KMS-11 (cell line): ENCODE data around the gene RHOV.

Experiments
- H2AFZ ChIP-seq: fragments of 200-600 bp; sonication (generic); 2 replicates; pipeline ENCODE4 v1.6.1; 2016; ENCODE audit warnings: antibody characterized with exemption, mixed run types, low read depth
- H3K27ac ChIP-seq: fragments of 200-600 bp; sonication (generic); 2 replicates; pipeline ENCODE4 v1.6.1; 2016; ENCODE audit warnings: mild to moderate bottlenecking, mixed run types
- H3K27me3 ChIP-seq: fragments of 200-600 bp; sonication (generic); 2 replicates; pipeline ENCODE4 v1.6.1; 2017; ENCODE audit warnings: mild to moderate bottlenecking, low read depth, mixed run types, moderate library complexity; ENCODE audit not compliant: insufficient read depth
- H3K36me3 ChIP-seq: fragments of 200-600 bp; sonication (generic); 2 replicates; pipeline ENCODE4 v1.6.1; 2017; ENCODE audit warnings: mild to moderate bottlenecking, mixed run types; ENCODE audit not compliant: insufficient read depth
- H3K4me1 ChIP-seq: fragments of 200-600 bp; sonication (generic); 2 replicates; pipeline ENCODE4 v1.6.1; 2016; ENCODE audit warnings: mild to moderate bottlenecking, low read depth, mixed run types; ENCODE audit not compliant: poor library complexity, severe bottlenecking
- H3K4me2 ChIP-seq: fragments of 200-600 bp; sonication (generic); 2 replicates; pipeline ENCODE4 v1.7.0; 2016; ENCODE audit warnings: mild to moderate bottlenecking, mixed run types
- H3K4me3 ChIP-seq: fragments of 200-600 bp; sonication (generic); IDR thresholded peaks from 2 replicates; pipeline ENCODE4 v1.6.1; 2017; ENCODE audit warnings: low read depth, low read length, mixed read lengths; ENCODE audit not compliant: insufficient read depth
- H3K79me2 ChIP-seq: fragments of 200-600 bp; sonication (generic); 2 replicates; pipeline ENCODE4 v1.6.1; 2016; ENCODE audit warnings: low read depth, mixed run types; ENCODE audit not compliant: insufficient read depth
- H3K9ac ChIP-seq: fragments of 200-600 bp; sonication (generic); 2 replicates; pipeline ENCODE4 v1.6.1; 2016; ENCODE audit warnings: mild to moderate bottlenecking, mixed run types
- H4K20me1 ChIP-seq: fragments of 200-600 bp; sonication (generic); 2 replicates; pipeline ENCODE4 v1.6.1; 2016; ENCODE audit warnings: mild to moderate bottlenecking, mixed run types; ENCODE audit not compliant: insufficient read depth
- TF ChIP-seq, protein P1 (sequence below): fragments of 200-600 bp; sonication (generic); conservative IDR thresholded peaks from 2 replicates; pipeline ENCODE4 v1.6.1; 2017; ENCODE audit warnings: low read depth, mild to moderate bottlenecking, antibody characterized with exemption, low read length, moderate library complexity, mixed read lengths

RHOV gene

DNA sequence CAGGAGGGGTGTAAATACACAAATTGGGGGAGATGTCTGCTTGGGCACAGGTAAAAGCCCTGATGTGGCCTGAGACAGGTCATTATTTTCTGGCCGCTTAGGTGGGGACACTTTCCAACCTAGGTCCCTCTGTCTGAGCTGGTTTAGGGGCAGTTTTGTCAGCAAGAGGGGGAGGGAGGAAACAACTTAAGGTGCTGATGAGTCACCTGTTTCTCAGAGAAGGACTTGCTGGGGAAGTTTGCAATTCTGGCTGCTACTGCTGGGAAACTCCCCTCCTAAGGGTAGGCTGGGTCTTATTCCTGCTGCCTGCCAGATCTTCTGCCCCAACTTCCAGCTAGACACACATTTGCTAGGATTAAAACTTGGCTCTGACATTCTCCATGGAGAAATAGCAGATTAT is 4.8 kb upstream of the RHOV start:
- Histone ChIP-seq H3K4me3 (no peak overlapping the region), H3K4me2 (no peak overlapping the region), H3K27me3 (no peaks in the 10 kb centered on the region), H3K27ac (no peak overlapping the region), H3K79me2 (no peaks in the 10 kb centered on the region), H3K9ac (no peak overlapping the region), H2AFZ (no peak overlapping the region), H3K36me3 (no peaks in the 10 kb centered on the region), H3K4me1 (peaks cover 22% of the 10 kb centered on the region), H4K20me1 (no peaks in the 10 kb centered on the region)
- TF ChIP-seq, protein P1, sequence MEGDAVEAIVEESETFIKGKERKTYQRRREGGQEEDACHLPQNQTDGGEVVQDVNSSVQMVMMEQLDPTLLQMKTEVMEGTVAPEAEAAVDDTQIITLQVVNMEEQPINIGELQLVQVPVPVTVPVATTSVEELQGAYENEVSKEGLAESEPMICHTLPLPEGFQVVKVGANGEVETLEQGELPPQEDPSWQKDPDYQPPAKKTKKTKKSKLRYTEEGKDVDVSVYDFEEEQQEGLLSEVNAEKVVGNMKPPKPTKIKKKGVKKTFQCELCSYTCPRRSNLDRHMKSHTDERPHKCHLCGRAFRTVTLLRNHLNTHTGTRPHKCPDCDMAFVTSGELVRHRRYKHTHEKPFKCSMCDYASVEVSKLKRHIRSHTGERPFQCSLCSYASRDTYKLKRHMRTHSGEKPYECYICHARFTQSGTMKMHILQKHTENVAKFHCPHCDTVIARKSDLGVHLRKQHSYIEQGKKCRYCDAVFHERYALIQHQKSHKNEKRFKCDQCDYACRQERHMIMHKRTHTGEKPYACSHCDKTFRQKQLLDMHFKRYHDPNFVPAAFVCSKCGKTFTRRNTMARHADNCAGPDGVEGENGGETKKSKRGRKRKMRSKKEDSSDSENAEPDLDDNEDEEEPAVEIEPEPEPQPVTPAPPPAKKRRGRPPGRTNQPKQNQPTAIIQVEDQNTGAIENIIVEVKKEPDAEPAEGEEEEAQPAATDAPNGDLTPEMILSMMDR, result no peak

DNA sequence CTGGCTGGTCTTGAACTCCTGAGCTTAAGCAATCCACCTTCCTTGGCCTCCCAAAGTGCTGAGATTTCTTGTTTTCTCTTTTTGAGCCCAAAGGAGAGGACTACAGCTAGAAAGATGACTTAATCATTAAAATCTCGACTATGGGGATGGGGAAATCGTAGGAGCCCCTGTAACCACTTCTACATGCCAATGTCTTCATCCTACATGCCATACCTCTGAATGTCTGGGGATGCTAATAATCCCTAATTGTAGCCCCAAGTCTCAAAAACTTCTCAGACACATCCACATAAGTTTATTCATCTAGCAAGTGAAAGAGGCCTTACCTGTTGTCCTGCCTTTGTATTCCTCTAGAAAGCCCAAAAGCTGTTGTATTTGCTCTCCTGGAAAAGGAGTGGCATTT is 3.7 kb upstream of the RHOV start:
- Histone ChIP-seq H3K4me2 (no peak overlapping the region), H3K9ac (no peak overlapping the region), H3K4me1 (peaks cover 27% of the 10 kb centered on the region), H3K36me3 (no peaks in the 10 kb centered on the region), H4K20me1 (no peaks in the 10 kb centered on the region), H3K79me2 (no peaks in the 10 kb centered on the region), H3K27me3 (no peaks in the 10 kb centered on the region), H3K27ac (no peak overlapping the region), H3K4me3 (no peak overlapping the region), H2AFZ (no peak overlapping the region)
- TF ChIP-seq, protein P1, result no peak

DNA sequence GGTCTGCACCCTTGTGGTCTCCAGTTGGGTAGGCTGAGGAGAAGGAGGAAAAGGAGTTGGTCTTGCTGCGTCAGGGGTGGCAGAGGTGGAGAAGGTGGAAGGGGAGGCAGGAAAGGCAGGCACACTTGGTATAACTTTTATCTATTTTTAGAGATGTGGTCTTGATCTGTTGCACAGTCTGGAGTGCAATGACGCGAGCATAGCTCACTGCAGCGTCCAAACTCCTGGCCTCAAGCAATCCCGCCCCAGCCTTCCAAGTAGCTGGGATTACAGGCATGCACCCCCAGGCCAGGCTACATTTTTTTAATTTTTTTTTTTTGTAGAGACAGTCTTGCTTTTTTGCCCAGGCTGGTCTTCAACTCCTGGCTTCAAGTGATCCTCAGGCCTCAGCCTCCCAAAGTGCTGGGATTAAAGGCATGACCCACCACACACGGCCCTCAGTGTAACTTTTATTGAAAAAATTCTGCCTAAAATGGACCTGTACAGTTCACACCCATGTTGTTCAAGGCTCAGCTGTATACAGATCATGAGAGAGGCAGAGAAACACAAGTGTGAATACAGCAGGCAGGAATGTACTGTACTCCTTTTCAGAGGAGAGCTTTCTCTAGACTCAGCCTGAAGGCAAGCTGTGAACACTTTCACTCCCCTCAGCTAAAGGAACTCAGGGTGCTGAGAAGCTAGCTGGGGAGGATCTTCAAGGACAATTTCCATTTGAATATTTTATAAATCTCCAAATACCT is 2.1 kb upstream of the RHOV start:
- Histone ChIP-seq H4K20me1 (no peaks in the 10 kb centered on the region), H3K4me1 (peaks cover 32% of the 10 kb centered on the region), H3K4me3 (no peak overlapping the region), H3K4me2 (no peak overlapping the region), H3K27me3 (no peaks in the 10 kb centered on the region), H3K27ac (no peak overlapping the region), H2AFZ (no peak overlapping the region), H3K79me2 (no peaks in the 10 kb centered on the region), H3K9ac (no peak overlapping the region), H3K36me3 (no peaks in the 10 kb centered on the region)
- TF ChIP-seq, protein P1, result no peak

DNA sequence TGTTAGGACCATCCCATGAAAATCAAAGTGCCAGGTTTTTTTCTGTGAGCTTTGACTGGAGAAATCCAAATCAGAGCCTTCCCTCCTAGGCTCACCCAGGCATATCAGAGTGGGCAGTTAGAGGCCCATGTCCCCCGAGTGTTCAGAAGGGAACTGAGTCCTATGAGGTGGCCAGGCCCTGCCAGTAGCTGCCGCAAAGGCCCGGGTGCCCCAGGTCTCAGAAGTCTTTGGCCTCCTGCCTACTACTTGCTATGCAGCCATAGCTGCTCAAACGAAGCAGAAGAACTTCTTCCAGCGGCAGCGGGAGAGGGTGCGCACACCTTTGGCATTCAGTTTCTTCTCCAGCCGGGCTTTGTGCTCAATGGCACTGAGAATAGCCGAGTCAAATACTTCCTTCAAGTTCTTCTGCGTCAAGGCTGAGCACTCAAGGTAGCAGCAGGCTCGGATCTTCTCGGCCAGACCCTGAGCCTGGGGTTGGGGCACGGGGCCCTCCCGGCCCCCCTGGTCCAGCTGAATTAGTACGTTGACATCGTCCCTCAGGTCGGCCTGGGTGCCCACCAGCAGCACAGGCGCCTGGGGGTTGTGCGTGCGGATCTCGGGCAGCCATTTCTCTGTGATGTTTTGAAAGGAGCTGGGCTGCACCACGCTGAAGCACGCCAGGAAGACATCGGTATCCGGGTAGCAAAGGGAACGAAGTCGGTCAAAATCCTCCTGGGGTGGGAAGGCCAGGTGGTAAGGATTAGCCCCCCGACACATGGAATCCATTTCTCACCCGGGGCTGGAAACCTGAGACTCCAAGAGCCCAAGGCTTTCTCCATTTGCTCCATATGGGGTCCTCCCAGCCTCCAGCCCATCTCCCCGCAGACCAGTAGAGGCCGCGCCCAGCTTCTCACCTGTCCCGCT is 992 bp downstream of the RHOV start:
- TF ChIP-seq, protein P1, result no peak
- Histone ChIP-seq H2AFZ (peak overlapping the region; percentile 98), H4K20me1 (no peaks in the 10 kb centered on the region), H3K4me2 (peak overlapping the region; percentile 92; the same call in 1 of the 2 replicates), H3K36me3 (no peaks in the 10 kb centered on the region), H3K9ac (no peak overlapping the region), H3K4me3 (no peak overlapping the region), H3K27me3 (no peaks in the 10 kb centered on the region), H3K27ac (no peak overlapping the region), H3K79me2 (no peaks in the 10 kb centered on the region), H3K4me1 (peaks cover 24% of the 10 kb centered on the region)
